Cerebellar nuclear complex (tissue), 1 donor: ENCODE measurements around the gene GGTLC1.
"Not testable (repeated sequence)": the region's sequence is repeated elsewhere in the genome, so short reads cannot be mapped to it uniquely, and the experiment has no call there.

Source experiments
- DNase-seq, 2 experiments: peaks; one replicate each; lab custom pipeline; 2025; lab: John Stamatoyannopoulos, UW

GGTLC1 gene

GRCh38 chr20:23988561-23988960, at the start of gene GGTLC1:
TSS of gene GGTLC1 (minus strand) at chr20:23988779. CDS start at chr20:23986611, 2,168 bp downstream.
- no peak for DNase-seq

- DNase-seq, result no peak
These were observed 46.2 kb upstream of the GGTLC1 start for GRCh38 chr20:24034820-24035219.

- DNase-seq, result no peak
These were observed 45.0 kb upstream of the GGTLC1 start for GRCh38 chr20:24033565-24033964.

- DNase-seq, result no peak
These were observed 44.6 kb upstream of the GGTLC1 start for GRCh38 chr20:24033151-24033550.

GRCh38 chr20:24032400-24032898, 43.9 kb upstream of the GGTLC1 start:
- DNase-seq, result no peak

- no peak for DNase-seq
These were observed 38.6 kb upstream of the GGTLC1 start for GRCh38 chr20:24027229-24027628.

- no peak for DNase-seq
These were observed 34.1 kb upstream of the GGTLC1 start for GRCh38 chr20:24022621-24023180.

GRCh38 chr20:24018796-24019195, 30.2 kb upstream of the GGTLC1 start:
- no peak for DNase-seq

GRCh38 chr20:24017458-24017755, 28.8 kb upstream of the GGTLC1 start:
- DNase-seq, result no peak

GRCh38 chr20:24016607-24017457, 28.3 kb upstream of the GGTLC1 start:
- DNase-seq, result no peak

GRCh38 chr20:24013953-24014352, 25.4 kb upstream of the GGTLC1 start:
- no peak for DNase-seq

- no peak for DNase-seq
These were observed 22.7 kb upstream of the GGTLC1 start for GRCh38 chr20:24011282-24011681.

GRCh38 chr20:24007758-24008157, 19.2 kb upstream of the GGTLC1 start:
- DNase-seq, result no peak

GRCh38 chr20:24007073-24007595, 18.6 kb upstream of the GGTLC1 start:
- no peak for DNase-seq

- no peak for DNase-seq
These were observed 18.0 kb upstream of the GGTLC1 start for GRCh38 chr20:24006626-24007025.

- DNase-seq, result no peak
These were observed 15.9 kb upstream of the GGTLC1 start for GRCh38 chr20:24004471-24004870.

- DNase-seq, result no peak
These were observed 14.3 kb upstream of the GGTLC1 start for GRCh38 chr20:24002896-24003295.

- DNase-seq, result no peak
These were observed 13.3 kb upstream of the GGTLC1 start for GRCh38 chr20:24001712-24002405.

GRCh38 chr20:23998844-23999243, 10.3 kb upstream of the GGTLC1 start:
- DNase-seq, result no peak

GRCh38 chr20:23998392-23998791, 9.8 kb upstream of the GGTLC1 start:
- DNase-seq, result no peak

GRCh38 chr20:23995905-23996666, 7.5 kb upstream of the GGTLC1 start:
- peak in 1 of 2 experiments; percentile 13 for DNase-seq

GRCh38 chr20:23995291-23995690, 6.7 kb upstream of the GGTLC1 start:
- not testable (repeated sequence) for DNase-seq
